Peyer's patch (tissue), 4 donors: Measurements from ENCODE around the gene FAM131C. TPM values are rescaled to one million over a fixed set of nuclear protein-coding genes. Genes with fewer than 3 reads are reported as not detected.
A peak's percentile ranks its signal among the peaks of the same experiment; 100 is the strongest.

Source experiments
- DNase-seq, 3 donors: peaks; one replicate each; pipeline ENCODE4 v3.0.0-alpha.2; 2017 to 2019
- H3K27ac ChIP-seq, 4 donors: fragments of 200-600 bp; sonication (generic); one replicate each; pipeline ENCODE4 v1.5.1; 2016 to 2019
- H3K27me3 ChIP-seq, 2 donors: fragments of 200-600 bp; sonication (generic); one replicate each; pipeline ENCODE4 v1.5.1; 2019
- H3K36me3 ChIP-seq, 3 donors: fragments of 200-600 bp; sonication (generic); one replicate each; pipeline ENCODE4 v1.5.1; 2016 to 2019
- H3K4me1 ChIP-seq, 4 donors: fragments of 200-600 bp; sonication (generic); one replicate each; pipeline ENCODE4 v1.5.1; 2016 to 2019
- H3K4me3 ChIP-seq, 4 donors: fragments of 200-600 bp; sonication (generic); 1 replicate in 3 of 4; 2 replicates in 1 of 4; pipeline ENCODE4 v1.5.1; 2016 to 2019; ENCODE audit warnings: mild to moderate bottlenecking in 1 of 4
- H3K9me3 ChIP-seq, 4 donors: fragments of 200-600 bp; sonication (generic); one replicate each; pipeline ENCODE4 v1.5.1; 2016 to 2019; ENCODE audit warnings: mild to moderate bottlenecking in 1 of 4
- POLR2A ChIP-seq, 2 donors: fragments of 450-650 bp; IDR thresholded peaks; one replicate each; pipeline ENCODE4 v1.5.1; 2017; ENCODE audit warnings: antibody characterized with exemption in 2 of 2, mild to moderate bottlenecking in 2 of 2, moderate library complexity in 2 of 2
- total RNA-seq, 4 donors: library from RNA; depleted of rRNA; stranded (reverse); fragments of >200 nt; gene quantifications; one replicate each; pipeline ENCODE4 v1.1.0, GENCODE V29; 2016
- TF ChIP-seq, protein P1 (sequence below), 6 experiments: fragments of 450-650 bp in 4 of 6; fragments of 200-600 bp in 2 of 6; sonication (generic) in 1 of 6; IDR thresholded peaks; one replicate each; pipeline ENCODE4 v1.5.1; 2017 to 2019; ENCODE audit warnings: antibody characterized with exemption in 6 of 6, mild to moderate bottlenecking in 3 of 6, moderate library complexity in 1 of 6

The FAM131C gene
- total RNA-seq, 4 donors from 2014 or later, result 0.80 to 3.5 (median 2.3) TPM; not detected in 1

DNA sequence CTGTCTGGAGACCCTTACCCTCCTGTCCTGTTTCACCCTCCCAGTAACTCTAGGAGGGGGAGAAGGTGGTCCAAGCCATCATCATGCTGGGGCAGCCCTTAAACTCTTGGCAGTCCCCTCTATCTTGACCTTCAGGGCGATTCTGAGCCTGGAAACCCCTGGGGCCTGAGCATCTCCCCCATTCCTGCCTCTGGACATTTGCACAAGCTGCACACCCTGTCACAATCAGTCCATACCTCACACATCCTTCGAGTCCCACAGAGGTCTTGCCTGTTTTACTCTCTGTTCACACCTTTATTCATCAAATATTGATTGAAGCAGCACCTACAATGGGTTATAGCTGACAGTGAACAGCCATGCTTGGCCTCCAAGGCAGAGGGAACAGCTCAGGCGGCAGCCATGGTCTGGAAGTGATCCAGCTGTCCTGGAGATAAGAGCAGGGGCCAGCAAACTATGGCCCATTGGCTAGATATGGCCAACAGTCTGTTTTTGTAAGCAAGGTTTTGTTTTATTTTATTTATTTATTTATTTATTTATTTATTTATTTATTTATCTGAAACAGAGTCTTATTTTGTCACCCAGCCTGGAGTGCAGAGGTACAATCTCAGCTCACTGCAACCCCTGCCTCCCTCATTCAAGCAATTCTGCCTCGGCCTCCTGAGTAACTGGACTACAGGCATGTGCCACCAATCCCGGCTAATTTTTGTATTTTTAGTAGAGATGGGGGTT, 7.1 kb upstream of the FAM131C start:
- no peaks in the 10 kb centered on the region for H3K36me3 ChIP-seq
- H3K27ac ChIP-seq, result no peak overlapping the region
- TF ChIP-seq, protein P1, sequence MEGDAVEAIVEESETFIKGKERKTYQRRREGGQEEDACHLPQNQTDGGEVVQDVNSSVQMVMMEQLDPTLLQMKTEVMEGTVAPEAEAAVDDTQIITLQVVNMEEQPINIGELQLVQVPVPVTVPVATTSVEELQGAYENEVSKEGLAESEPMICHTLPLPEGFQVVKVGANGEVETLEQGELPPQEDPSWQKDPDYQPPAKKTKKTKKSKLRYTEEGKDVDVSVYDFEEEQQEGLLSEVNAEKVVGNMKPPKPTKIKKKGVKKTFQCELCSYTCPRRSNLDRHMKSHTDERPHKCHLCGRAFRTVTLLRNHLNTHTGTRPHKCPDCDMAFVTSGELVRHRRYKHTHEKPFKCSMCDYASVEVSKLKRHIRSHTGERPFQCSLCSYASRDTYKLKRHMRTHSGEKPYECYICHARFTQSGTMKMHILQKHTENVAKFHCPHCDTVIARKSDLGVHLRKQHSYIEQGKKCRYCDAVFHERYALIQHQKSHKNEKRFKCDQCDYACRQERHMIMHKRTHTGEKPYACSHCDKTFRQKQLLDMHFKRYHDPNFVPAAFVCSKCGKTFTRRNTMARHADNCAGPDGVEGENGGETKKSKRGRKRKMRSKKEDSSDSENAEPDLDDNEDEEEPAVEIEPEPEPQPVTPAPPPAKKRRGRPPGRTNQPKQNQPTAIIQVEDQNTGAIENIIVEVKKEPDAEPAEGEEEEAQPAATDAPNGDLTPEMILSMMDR (IDR thresholded peaks at IDR 0.05), result no peak
- no peak for TF ChIP-seq POLR2A (IDR thresholded peaks at IDR 0.05)
- DNase-seq, result no peak
- no peaks in the 10 kb centered on the region for H3K27me3 ChIP-seq
- no peaks in the 10 kb centered on the region for H3K9me3 ChIP-seq
- no peaks in the 10 kb centered on the region for H3K4me1 ChIP-seq
- no peak overlapping the region for H3K4me3 ChIP-seq

DNA sequence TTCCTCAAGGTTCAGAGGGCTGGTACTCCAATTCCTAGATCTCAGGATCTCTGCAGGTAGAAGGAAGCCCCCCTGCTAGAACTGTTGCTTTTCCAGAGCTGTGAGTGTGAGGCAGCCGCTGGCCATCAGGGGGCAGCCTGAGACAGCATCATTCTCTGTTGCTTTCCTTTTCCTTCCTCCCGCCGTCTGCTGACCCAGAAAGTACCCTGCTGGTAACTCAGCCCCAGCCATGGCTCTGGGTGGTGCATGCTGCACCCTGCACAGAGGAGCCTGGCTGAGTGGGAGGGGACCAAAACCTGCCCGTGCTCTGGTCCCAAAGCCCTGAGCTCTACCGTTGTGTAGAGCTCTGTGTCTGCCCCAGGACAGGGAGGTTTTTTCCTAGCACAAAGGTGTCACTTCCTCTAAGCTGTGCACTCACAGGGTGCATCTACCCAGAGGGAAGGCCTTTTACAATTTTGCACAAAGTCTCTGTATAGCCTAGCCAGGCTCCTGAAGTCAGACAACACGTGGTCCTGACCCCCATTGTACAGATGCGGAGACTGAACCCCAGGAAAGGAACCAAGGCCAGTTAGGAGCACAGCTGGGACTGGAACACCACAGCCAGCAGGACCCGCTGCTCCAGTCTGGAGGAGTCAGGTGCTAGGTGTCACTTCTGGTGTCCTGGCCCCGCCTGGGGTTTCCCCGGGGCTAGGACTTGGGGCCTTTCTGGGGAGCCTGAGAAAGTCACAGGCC, 5.6 kb upstream of the FAM131C start:
- Histone ChIP-seq H3K9me3 (no peaks in the 10 kb centered on the region), H3K27ac (peak overlapping the region in 3 of 4 donors; percentile 9 to 42 (median 25)), H3K27me3 (no peaks in the 10 kb centered on the region), H3K4me1 (no peaks in the 10 kb centered on the region), H3K4me3 (no peak overlapping the region), H3K36me3 (no peaks in the 10 kb centered on the region)
- TF ChIP-seq, protein P1 (IDR thresholded peaks at IDR 0.05), result peak; percentile 73 to 97 (median 92)
- no peak for TF ChIP-seq POLR2A (IDR thresholded peaks at IDR 0.05)
- DNase-seq, result peak; percentile 69 to 90 (median 87)

- no peaks in the 10 kb centered on the region for H3K9me3 ChIP-seq
- H3K27ac ChIP-seq, result no peak overlapping the region
- no peaks in the 10 kb centered on the region for H3K27me3 ChIP-seq
- H3K4me1 ChIP-seq, result peaks cover 2 to 11% (median 7%) of the 10 kb centered on the region in 4 donors
- H3K4me3 ChIP-seq, result no peak overlapping the region
- TF ChIP-seq, protein P1 (IDR thresholded peaks at IDR 0.05), result no peak
- no peak for TF ChIP-seq POLR2A (IDR thresholded peaks at IDR 0.05)
- no peaks in the 10 kb centered on the region for H3K36me3 ChIP-seq
- DNase-seq, result no peak
Observed at GRCh38 chr1:16077406-16078245, 4.2 kb upstream of the FAM131C start.

GRCh38 chr1:16076865-16077238, 3.4 kb upstream of the FAM131C start:
- no peak overlapping the region for H3K4me3 ChIP-seq
- H3K4me1 ChIP-seq, result peaks cover 2 to 14% (median 8%) of the 10 kb centered on the region in 4 donors
- TF ChIP-seq, protein P1 (IDR thresholded peaks at IDR 0.05), result peak in 1 of 6 experiments; percentile 3
- no peak for TF ChIP-seq POLR2A (IDR thresholded peaks at IDR 0.05)
- H3K27me3 ChIP-seq, result no peaks in the 10 kb centered on the region
- H3K27ac ChIP-seq, result no peak overlapping the region
- DNase-seq, result peak in 1 of 3 donors; percentile 73
- H3K9me3 ChIP-seq, result no peaks in the 10 kb centered on the region
- H3K36me3 ChIP-seq, result no peaks in the 10 kb centered on the region

- Histone ChIP-seq H3K27me3 (no peaks in the 10 kb centered on the region), H3K9me3 (no peaks in the 10 kb centered on the region), H3K36me3 (no peaks in the 10 kb centered on the region), H3K4me1 (peaks cover 2 to 14% (median 8%) of the 10 kb centered on the region in 4 donors), H3K4me3 (no peak overlapping the region), H3K27ac (no peak overlapping the region)
- TF ChIP-seq, protein P1 (IDR thresholded peaks at IDR 0.05), result no peak
- TF ChIP-seq POLR2A (IDR thresholded peaks at IDR 0.05), result no peak
- DNase-seq, result no peak
Observed at GRCh38 chr1:16076031-16076864, 2.8 kb upstream of the FAM131C start.
